Activated CD4-positive, alpha-beta T cell treated with anti-CD3 and anti-CD28 coated beads for 24 hours (primary cell): Measurements from ENCODE around the gene THAP10.
A peak's percentile ranks its signal among the peaks of the same experiment; 100 is the strongest.
"Not testable (repeated sequence)": the region's sequence is repeated elsewhere in the genome, so short reads cannot be mapped to it uniquely, and the experiment has no call there.

Experiments used
- DNase-seq, 2 donors: peaks; one replicate each; pipeline ENCODE4 v3.0.0-alpha.2; 2020; ENCODE audit warnings: low read depth in 2 of 2

The THAP10 gene

DNA sequence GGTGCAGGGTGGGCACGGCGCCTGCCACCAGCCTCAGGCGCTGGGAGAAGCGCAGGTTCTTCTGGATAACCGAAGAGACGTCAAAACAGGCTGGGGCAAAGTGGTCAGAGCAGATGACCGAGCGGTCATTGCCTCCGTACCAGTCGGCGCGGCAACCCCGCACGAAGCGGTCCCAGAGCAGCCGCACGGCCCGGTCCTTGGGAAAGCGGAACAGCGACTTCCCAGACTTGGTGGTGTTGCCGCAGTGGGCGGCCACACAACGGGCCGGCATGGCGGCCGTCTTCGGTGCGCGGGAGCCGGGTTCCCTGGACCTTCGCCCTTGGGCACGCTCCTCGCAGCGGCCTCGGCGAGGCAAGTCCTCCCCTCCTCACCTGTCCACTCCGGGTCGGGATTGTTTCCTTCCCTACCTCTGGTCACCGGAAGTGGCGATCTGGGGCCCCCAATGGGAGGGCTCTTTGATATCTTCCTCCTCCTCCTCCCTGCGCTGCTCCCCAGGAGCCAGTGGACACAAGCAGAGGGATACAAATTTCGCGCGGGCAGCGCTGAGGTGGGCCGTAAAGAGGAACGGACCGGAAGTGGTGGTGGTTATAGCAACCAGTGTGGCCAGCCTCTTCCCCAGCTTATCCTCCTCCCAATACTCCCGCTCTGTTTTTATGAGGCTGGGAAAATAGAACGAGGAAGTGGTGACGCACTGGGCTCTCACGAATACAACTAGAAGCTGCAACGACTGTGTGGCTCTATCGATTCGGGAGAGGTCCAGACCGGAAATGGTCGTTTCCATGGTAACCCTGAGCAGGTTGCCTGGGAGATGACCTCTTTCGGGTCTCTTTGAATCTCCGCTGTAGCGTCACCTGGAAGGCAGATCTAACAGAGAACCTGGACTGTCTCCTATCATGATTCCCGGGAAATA is at the start of gene THAP10, which contains the start of gene LRRC49:
Gene THAP10 (minus strand): TSS at position 432 of the 910 bp plus-strand sequence. CDS start 161 bp downstream, at position 271.
Gene LRRC49 (plus strand): TSS at position 825 of the 910 bp plus-strand sequence. CDS start 69 bp downstream, at position 894.
- DNase-seq, result peak in 1 of 2 donors; percentile 21

DNA sequence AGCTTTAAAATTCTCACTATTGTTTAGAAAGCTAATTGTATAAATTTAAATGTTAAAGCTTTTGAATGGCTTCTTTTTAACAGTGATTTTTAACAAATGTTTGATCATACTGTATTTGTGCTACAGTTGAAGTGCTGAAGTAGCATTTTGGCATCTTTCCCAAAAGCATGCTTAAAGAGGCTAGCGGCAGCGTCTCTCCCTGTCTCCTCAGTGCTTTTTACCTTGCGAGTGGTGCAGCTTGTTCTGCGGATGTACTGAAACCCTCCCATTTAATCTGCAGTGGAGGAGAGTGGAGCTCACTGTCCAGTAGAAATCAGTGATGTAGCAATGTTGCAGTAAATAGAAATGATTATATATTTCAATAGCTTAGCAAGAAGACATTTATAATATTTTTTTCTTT is 44.1 kb upstream of the THAP10 start:
- no peak for DNase-seq

DNA sequence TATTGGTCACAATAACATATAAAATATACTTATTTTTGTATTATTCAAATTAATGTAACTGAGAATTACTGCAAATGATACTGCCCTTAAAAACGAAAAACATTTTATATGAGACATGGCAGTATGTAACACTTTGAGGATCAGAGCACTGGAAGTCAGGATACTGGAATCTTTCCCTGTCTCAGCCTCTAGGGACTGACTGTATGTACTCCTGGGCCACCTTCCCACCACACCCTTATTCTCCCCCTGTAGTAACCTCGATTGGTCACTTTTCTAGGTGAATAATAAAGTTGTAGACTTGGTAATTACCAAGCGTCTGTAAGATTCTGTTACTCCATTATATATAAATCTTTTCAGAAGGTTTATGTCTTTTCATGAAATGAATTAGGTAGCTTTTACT is 43.4 kb upstream of the THAP10 start:
- DNase-seq, result no peak

DNA sequence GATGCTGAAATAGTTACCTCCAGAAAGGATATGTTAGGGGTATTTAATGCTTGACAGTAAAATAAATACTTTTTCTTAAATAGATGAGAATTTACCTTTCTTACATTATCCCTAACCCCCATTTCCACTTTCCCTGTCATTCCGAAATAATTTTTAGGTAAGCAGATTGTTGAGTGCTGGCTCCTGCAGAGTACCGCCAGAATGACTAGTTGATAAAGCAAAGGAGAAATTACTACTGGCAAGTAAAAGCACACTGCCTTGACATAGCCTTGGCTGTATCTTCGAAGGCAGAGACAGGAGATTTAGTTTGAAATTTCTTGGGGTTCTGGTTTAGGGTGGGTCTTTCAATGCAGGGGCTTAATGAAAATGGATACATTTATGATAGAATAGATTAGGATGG is 41.2 kb upstream of the THAP10 start:
- DNase-seq, result no peak

- DNase-seq, result no peak
Observed at GRCh38 chr15:70932397-70932796, 40.2 kb upstream of the THAP10 start.

GRCh38 chr15:70931821-70932220 is 39.6 kb upstream of the THAP10 start:
- DNase-seq, result no peak

GRCh38 chr15:70926914-70927313 is 34.7 kb upstream of the THAP10 start:
- DNase-seq, result not testable (repeated sequence)

DNA sequence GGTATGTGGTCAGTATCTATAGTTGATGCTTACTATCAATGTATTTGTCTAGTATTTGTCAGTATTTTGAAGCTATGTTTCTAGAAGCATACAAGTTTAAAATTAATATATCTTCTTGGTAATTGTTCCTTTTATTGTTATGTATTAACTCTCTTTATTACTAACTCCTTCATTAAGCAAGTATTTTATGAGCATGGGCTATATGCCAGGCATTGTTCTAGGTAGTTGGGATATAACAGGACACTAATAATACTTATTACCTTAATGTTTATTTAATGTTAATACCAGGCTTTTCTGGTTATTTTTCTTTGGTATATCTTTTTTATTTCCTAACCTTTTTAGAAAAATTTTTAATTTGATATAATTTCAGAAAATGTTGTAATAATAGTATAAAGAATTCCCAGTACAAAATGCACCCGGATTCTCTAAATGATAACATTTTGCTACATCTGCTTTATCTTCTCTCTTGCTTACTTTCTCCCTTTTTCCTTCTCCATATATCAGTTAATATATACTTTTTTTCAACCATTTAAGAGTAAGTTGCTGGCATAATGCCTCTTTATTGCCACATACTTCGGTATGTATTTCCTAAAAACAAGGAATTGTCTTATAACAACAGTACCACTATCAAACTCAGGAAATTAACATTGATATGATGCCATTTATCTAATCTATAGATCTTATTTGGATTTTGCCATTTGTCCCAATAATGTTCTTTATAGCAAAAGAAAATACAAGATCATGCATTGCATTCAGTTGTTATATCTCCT is 31.3 kb upstream of the THAP10 start:
- DNase-seq, result no peak

GRCh38 chr15:70922119-70922518 is 29.9 kb upstream of the THAP10 start:
- no peak for DNase-seq

DNA sequence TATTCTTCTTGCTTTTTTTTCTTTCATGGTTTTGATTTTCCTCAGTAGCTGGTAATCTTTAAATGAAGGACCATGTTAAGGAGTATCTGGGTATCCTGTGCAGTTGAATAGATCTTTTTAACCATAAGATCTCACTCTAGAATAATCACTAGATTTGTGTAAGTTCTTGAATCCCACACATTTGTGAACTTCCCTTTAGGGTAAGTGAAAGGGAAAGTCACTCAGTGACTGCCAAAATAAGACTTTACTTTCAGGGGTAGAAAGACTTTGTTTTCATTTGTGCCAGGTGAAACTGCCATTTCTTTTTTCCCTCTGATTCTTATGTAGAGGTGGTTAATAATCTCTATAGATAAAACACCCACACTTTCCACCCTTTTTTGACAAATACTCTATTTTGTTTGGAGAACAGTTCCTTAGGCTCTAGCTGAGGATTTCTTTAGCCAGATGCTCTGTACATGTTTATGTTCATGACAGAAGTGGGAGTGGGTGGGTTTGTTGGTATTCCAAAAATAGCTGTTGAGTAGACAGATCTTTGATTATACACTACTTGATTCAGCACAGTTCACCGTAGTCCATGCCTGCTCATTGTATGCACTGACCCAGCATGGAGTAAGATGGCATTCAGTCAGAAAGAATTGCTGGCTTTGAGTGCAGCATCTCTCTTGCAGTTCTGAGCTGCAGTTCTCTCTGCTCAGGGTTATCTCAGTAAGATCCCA is 28.9 kb upstream of the THAP10 start:
- DNase-seq, result no peak

DNA sequence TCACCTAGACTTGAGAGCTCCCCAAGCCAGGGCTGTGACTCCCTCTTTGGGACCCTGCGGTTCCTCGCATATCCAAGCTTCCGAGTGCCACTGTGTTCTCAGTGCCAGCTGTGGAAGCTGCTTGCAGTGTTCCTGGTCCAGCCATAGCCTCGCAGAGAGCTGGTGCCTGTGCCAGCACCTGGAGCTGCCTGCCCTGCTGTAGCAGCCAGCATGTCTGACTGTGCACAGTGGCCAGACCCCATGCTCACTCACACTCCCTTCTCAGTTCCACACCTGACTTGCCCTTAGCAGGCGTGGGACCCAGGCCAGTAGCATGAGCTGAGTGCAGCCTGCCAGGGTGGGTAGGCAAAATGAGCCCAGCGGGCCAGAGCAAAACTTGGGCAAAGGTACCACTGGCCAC is 25.7 kb upstream of the THAP10 start:
- no peak for DNase-seq

- DNase-seq, result no peak
Observed at GRCh38 chr15:70916531-70916930, 24.3 kb upstream of the THAP10 start.

DNA sequence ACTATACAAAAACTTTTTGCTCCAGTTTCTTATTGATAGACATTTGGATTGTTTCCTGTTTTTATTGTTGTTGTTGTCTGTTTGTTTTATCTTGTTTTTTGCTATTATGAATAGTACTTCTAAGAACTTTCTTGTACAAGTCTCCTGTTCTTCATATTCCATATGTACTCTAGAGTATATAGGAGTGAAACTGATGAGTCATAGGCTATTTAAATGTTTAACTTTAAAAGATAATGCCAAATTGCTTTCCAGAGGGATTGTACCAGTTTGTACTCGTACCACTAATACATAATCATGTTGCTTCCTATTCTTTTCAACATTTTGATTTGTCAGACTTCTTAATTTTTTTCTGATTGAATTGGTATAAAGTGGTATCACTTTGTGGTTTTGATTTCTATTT is 20.0 kb upstream of the THAP10 start:
- DNase-seq, result no peak

DNA sequence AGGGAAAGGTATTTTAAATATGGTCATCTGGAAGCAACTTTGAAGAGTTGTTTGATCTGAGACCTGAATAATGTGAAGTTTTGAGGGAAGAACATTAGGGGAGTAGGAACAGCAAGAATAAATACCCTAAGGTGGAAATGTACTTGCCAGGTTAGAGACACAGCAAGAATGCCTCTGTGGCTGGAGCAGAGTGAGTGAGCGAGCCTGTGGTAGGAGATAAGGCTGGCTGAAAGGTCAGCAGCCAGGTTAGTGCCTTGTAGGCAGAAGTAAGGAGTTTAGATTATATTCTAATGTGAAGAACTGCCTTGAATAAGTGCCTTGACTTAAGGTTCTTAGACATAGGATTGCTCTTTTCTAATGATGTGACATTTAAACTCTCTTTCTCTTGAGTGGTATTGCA is 18.7 kb upstream of the THAP10 start:
- DNase-seq, result no peak

DNA sequence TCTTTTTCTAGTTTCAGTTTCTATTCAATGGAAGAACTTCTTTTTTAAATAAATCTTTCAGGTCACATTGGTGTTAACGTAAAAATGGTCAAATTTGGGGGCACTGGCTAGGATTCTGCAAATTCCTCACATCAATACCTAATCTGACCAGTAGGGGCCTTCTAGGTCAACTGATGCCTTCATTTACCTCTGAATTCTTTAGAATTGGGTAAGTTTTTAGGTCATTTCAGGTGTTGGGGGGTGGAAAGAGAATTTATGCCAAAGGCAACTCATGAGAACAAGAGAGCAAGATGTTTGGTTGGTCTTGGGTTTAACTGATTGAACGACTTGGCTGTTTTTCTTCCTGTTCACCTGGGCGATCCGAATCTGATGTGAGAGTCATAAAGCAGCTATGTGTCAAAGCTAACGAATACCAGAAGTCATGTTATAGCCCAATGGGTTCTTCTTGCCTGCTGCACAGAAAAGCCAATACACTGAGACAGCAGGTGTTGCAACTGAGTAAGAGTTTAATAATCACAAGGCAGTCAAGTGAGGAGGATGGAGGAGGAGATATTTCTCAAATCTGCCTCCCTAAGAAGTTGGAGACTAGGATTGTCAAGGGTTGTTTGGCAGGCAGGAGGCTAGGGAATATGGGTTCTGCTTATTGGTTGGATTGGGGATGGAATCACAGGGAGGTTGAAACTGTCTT is 15.7 kb upstream of the THAP10 start:
- DNase-seq, result no peak

DNA sequence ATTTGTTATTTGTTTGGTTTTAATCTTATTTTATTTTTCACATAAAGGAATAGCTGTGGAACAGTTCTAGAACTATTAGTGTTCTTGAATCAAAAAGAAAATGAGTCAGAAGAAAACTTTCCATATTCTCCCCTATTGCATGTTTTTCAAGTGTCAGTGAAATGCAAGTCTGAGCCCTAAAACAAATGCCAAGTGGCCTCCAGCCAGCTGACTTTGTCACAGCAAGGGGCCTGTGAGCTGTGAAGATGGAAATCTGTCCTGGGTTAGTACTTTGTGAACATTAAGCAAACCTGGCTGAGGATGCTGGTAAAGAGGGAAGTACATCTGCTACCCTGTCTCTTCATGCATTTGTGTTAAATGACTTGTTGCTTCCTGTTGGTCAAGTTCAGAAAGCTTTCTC is 14.6 kb upstream of the THAP10 start:
- no peak for DNase-seq

DNA sequence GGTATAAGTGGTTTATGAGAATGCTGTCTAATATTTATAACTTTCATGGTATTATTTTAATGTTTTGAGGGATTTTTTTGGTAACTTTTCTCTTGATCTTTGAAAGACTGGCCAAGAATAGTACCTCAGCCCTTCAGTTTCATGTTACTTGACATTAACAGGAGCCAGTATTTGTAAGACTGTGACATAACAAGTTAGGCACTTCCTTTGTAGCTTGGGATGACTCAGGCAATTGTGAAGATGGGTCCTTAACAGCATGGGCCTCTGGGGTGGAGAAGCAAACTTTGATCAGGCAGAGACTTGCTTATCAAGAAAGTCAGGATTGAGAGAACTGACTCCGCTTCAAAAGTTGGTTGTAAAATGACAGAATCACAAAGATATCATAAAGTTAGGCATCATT is 9.9 kb upstream of the THAP10 start:
- no peak for DNase-seq

GRCh38 chr15:70892912-70893560 is 803 bp upstream of the THAP10 start:
- DNase-seq, result no peak

DNA sequence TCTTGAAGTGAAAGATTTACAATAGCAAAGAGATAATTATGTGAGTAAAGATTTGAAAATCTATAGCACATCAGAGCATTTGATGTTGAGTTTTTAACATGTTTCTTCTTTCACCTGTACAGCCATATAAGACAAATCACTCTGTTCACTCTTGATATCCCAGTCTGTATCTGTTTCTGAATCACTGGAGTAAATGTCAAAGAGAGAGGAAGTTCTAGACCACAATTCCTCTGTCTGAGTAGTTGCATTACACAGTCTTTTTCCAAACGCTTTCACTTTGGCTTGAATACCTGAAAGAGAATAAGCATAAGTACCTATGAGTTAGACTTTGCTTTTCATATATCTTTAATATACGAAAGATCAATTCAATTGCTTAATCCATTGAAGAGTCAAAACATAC is 9.9 kb downstream of the THAP10 start:
- no peak for DNase-seq

DNA sequence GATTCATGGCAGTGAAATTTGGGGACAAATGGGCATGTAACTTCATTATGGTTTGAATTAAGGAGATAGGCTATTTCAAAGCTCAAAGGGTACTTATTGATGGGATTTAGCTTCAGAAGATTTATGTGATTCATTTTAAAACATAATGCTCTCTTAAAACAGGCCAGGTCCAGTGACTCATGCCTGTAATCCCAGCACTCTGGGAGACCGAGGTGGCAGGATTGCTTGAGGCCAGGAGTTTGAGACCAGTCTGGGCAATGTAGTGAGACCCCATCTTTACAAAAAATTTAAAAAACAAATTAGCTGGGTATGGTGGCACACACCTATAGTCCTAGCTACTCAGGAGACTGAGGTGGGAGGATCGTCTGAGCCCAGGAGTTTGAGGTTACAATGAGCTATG is 11.5 kb downstream of the THAP10 start:
- DNase-seq, result no peak

DNA sequence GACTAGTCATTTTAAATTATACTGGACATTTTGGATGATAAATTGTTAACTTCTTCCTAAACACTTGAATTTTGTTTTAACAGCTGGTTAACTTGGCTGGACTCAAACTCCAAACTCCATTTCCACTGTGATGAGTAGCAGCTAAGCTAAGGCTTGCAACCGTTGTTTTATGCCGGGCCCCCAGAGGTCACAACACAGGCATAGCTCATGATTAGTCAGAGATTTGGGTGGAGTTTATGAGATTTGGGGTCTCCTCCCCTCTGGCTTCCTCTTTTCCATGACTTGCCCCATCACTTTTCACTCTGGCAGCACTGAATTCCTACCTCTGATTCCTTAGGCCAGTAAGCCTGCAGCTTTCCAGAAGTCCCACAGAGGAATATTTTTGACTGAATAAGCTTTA is 12.8 kb downstream of the THAP10 start:
- DNase-seq, result no peak
